MM.1S (cell line): ENCODE results near the gene MBD5.

Experiments used
- DNase-seq: peaks from one replicate; pipeline ENCODE4 v3.0.0-alpha.2; 2015
- H2AFZ ChIP-seq: fragments of 300-600 bp; sonication (generic); 2 replicates; pipeline ENCODE4 v1.6.0; 2016; ENCODE audit warnings: antibody characterized with exemption, low read length
- H3F3A ChIP-seq: fragments of 300-600 bp; sonication (generic); 2 replicates; pipeline ENCODE4 v1.6.1; 2016; ENCODE audit warnings: mild to moderate bottlenecking, antibody characterized with exemption, low read length, moderate library complexity, mixed read lengths; ENCODE audit not compliant: insufficient read depth
- H3K27ac ChIP-seq: fragments of 300-600 bp; sonication (generic); 2 replicates; pipeline ENCODE4 v1.5.1; 2016; ENCODE audit warnings: mild to moderate bottlenecking, low read length
- H3K27me3 ChIP-seq: fragments of 300-600 bp; sonication (generic); replicated peaks from 2 replicates; pipeline ENCODE4 v1.6.0; 2016; ENCODE audit warnings: low read length; ENCODE audit not compliant: insufficient read depth
- H3K36me3 ChIP-seq: fragments of 300-600 bp; sonication (generic); replicated peaks from 2 replicates; pipeline ENCODE4 v1.6.1; 2016; ENCODE audit warnings: mild to moderate bottlenecking, low read length, mixed read lengths; ENCODE audit not compliant: insufficient read depth
- H3K4me1 ChIP-seq: fragments of 300-600 bp; sonication (generic); 2 replicates; pipeline ENCODE4 v1.6.1; 2016; ENCODE audit warnings: low read length, mixed read lengths
- H3K4me2 ChIP-seq: fragments of 300-600 bp; sonication (generic); 2 replicates; pipeline ENCODE4 v1.6.0; 2016; ENCODE audit warnings: low read depth, low read length
- H3K4me3 ChIP-seq: fragments of 300-600 bp; sonication (generic); 2 replicates; pipeline ENCODE4 v1.5.1; 2016; ENCODE audit warnings: low read length, mixed read lengths
- H3K79me2 ChIP-seq: fragments of 300-600 bp; sonication (generic); 2 replicates; pipeline ENCODE4 v1.6.1; 2016; ENCODE audit warnings: mixed run types, low read length, mixed read lengths
- H3K9ac ChIP-seq: fragments of 300-600 bp; sonication (generic); 2 replicates; pipeline ENCODE4 v1.6.1; 2016; ENCODE audit warnings: low read length, mixed read lengths
- H3K9me2 ChIP-seq: fragments of 300-600 bp; sonication (generic); replicated peaks from 2 replicates; pipeline ENCODE4 v1.6.1; 2016; ENCODE audit warnings: mild to moderate bottlenecking, low read length, mixed read lengths; ENCODE audit not compliant: insufficient read depth
- H3K9me3 ChIP-seq: fragments of 300-600 bp; sonication (generic); replicated peaks from 2 replicates; pipeline ENCODE4 v1.6.1; 2016; ENCODE audit warnings: mild to moderate bottlenecking, low read length, mixed read lengths; ENCODE audit not compliant: insufficient read depth
- H4K20me1 ChIP-seq: fragments of 300-600 bp; sonication (generic); 2 replicates; pipeline ENCODE4 v1.6.1; 2016; ENCODE audit warnings: mild to moderate bottlenecking, low read length, moderate library complexity, mixed read lengths; ENCODE audit not compliant: insufficient read depth
- EZH2 ChIP-seq: fragments of 300-600 bp; sonication (generic); optimal IDR thresholded peaks from 2 replicates; pipeline ENCODE3; 2017; ENCODE audit warnings: low read depth, mild to moderate bottlenecking, antibody characterized with exemption, low read length, mixed read lengths
- EZH2phosphoT487 ChIP-seq: fragments of 300-600 bp; sonication (generic); IDR thresholded peaks from 2 replicates; pipeline ENCODE4 v1.6.1; 2018; ENCODE audit warnings: antibody characterized with exemption, low read length
- TF ChIP-seq, protein P1 (sequence below): fragments of 300-600 bp; sonication (generic); IDR thresholded peaks from 2 replicates; pipeline ENCODE4 v1.5.1; 2016; ENCODE audit warnings: antibody characterized with exemption, low read length, mixed read lengths

The MBD5 gene

DNA sequence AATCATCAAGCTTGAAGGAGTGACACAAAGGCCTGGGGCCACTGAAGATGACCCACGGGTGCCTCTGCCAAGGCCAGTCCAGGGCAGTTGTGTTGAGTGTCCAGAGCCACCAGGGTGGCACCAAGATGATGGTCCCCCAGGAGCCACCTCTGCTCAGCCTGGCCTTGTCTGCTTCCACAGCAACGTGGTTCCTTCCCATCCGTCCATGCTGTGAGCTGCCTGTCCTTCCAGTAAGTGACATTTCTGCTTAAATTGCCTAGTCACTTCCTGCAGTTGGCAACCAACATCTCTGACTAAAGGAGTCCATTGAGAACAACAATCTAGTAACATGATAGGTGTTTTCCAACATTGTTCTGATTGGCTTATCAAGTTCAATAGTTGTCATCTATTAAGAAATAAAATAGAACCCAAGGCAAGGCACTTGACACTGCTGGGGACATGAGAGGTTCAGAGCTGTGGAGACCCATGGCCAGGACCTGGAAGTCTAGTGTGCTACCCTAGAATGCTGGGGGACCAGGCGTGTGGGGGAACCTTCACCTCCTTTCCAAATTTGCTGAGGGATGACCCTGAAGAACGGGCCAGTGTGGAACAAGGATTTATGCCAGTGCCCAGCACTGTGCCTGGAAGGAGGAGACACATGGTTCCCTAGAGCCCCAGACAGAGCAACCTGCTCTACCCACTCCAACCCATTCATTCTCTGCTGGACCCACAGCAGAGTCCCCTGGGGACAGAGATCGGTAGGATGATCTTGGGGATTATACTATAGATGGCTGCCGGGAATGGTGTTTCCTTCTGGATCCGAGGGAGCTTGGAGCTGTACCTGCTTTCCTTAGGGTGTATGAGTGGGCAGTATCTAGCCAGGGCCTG lies 524.7 kb downstream of the MBD5 start:
- Histone ChIP-seq H3K4me1 (peaks cover 5% of the 10 kb centered on the region; the same call in 1 of the 2 replicates), H3F3A (no peaks in the 10 kb centered on the region), H3K9me2 (no peaks in the 10 kb centered on the region), H3K9me3 (no peaks in the 10 kb centered on the region), H3K4me2 (no peak overlapping the region), H3K27ac (no peak overlapping the region), H2AFZ (no peak overlapping the region), H3K9ac (no peak overlapping the region), H4K20me1 (no peaks in the 10 kb centered on the region), H3K36me3 (no peaks in the 10 kb centered on the region), H3K79me2 (no peaks in the 10 kb centered on the region), H3K27me3 (no peaks in the 10 kb centered on the region), H3K4me3 (no peak overlapping the region)
- DNase-seq = no peak
- TF ChIP-seq, protein P1, sequence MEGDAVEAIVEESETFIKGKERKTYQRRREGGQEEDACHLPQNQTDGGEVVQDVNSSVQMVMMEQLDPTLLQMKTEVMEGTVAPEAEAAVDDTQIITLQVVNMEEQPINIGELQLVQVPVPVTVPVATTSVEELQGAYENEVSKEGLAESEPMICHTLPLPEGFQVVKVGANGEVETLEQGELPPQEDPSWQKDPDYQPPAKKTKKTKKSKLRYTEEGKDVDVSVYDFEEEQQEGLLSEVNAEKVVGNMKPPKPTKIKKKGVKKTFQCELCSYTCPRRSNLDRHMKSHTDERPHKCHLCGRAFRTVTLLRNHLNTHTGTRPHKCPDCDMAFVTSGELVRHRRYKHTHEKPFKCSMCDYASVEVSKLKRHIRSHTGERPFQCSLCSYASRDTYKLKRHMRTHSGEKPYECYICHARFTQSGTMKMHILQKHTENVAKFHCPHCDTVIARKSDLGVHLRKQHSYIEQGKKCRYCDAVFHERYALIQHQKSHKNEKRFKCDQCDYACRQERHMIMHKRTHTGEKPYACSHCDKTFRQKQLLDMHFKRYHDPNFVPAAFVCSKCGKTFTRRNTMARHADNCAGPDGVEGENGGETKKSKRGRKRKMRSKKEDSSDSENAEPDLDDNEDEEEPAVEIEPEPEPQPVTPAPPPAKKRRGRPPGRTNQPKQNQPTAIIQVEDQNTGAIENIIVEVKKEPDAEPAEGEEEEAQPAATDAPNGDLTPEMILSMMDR = no peak
- TF ChIP-seq EZH2 (no peak), EZH2phosphoT487 (no peak)

DNA sequence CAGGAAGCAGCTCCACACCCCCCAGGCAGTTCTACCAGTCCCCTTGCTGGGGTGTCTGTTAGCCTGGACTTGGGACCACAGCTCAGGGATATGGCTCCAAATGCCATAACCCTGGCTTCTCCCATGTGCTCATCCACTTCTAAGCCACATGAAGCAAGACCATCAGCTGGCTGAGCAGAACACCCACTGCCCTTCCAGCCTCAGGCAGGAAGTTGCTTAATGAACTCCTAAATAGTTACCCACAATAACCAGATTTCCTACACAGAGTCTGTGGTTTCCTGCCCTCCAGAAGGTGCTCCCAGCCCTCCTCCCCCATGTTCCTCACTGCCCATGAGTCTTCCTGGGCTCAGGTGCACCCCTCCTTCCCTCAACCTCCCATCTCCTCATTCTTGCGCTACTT lies 525.4 kb downstream of the MBD5 start:
- H3K79me2 ChIP-seq = no peaks in the 10 kb centered on the region
- H3K9me2 ChIP-seq = no peaks in the 10 kb centered on the region
- no peaks in the 10 kb centered on the region for H3K27me3 ChIP-seq
- H3K27ac ChIP-seq = no peak overlapping the region
- TF ChIP-seq EZH2 (no peak), EZH2phosphoT487 (no peak)
- TF ChIP-seq, protein P1 = no peak
- no peak for DNase-seq
- no peak overlapping the region for H3K4me3 ChIP-seq
- no peaks in the 10 kb centered on the region for H3F3A ChIP-seq
- H2AFZ ChIP-seq = no peak overlapping the region
- H3K4me1 ChIP-seq = peaks cover 5% of the 10 kb centered on the region; the same call in 1 of the 2 replicates
- H3K4me2 ChIP-seq = no peak overlapping the region
- no peak overlapping the region for H3K9ac ChIP-seq
- no peaks in the 10 kb centered on the region for H3K9me3 ChIP-seq
- H4K20me1 ChIP-seq = no peaks in the 10 kb centered on the region
- H3K36me3 ChIP-seq = no peaks in the 10 kb centered on the region

DNA sequence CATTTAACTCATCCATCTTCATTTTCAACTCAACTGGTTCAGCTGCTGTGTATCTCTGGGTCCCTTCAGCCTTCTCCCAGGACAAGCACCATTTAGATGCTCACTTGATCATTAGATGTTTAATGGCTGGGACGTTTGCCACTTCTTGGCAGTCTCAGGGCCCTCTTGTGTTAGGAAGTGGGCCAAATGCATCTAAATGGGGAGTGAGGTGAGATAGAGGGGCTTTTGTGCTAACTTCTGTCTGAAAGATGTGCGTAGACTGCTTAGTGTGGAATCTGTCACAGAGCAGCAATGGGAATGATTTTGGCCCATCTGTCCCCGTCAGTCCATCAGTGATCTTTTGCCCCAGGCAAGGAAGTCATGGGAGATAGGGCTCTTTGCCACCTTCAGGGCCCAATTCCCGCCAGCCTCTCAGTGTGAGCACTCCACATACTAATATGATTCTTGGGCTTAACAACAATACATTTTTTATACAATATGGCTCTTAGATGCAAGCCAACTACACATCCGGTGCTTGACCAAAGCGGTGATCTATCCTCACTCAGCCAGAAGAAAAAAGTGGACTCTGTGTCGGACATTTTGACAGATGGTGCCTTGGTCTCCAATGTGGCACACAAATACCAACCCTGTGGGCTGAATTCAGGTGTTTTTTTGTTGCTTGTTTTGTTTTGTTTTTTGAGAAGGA lies 528.0 kb downstream of the MBD5 start:
- Histone ChIP-seq H2AFZ (no peak overlapping the region), H3K27ac (no peak overlapping the region), H3K36me3 (no peaks in the 10 kb centered on the region), H3K9me3 (no peaks in the 10 kb centered on the region), H3K4me1 (peaks cover 9% of the 10 kb centered on the region; the same call in 1 of the 2 replicates), H3K9me2 (no peaks in the 10 kb centered on the region), H3K4me3 (no peak overlapping the region), H3F3A (no peaks in the 10 kb centered on the region), H4K20me1 (no peaks in the 10 kb centered on the region), H3K4me2 (no peak overlapping the region), H3K27me3 (no peaks in the 10 kb centered on the region), H3K79me2 (no peaks in the 10 kb centered on the region), H3K9ac (no peak overlapping the region)
- TF ChIP-seq, protein P1 = no peak
- TF ChIP-seq EZH2phosphoT487 (no peak), EZH2 (no peak)
- no peak for DNase-seq
